HG02588 (cell line): ENCODE measurements around the gene SERINC2.
A peak's percentile ranks its signal among the peaks of the same experiment; 100 is the strongest.
"Not testable (repeated sequence)": the region's sequence is repeated elsewhere in the genome, so short reads cannot be mapped to it uniquely, and the experiment has no call there.

Experiments used
- ATAC-seq: cut with Tn5 transposase; IDR thresholded peaks from one replicate; pipeline ENCODE4 v1.9.1; 2021; ENCODE audit warnings: mild to moderate bottlenecking, moderate library complexity; ENCODE audit not compliant: unreplicated experiment

Gene SERINC2

GRCh38 chr1:31382379-31382989, 30.5 kb upstream of the SERINC2 start:
- ATAC-seq: no peak

GRCh38 chr1:31383967-31384366, 29.0 kb upstream of the SERINC2 start:
- ATAC-seq: no peak

- not testable (repeated sequence) for ATAC-seq
Measured at GRCh38 chr1:31386576-31387243, 26.3 kb upstream of the SERINC2 start.

GRCh38 chr1:31387612-31388011, 25.4 kb upstream of the SERINC2 start:
- ATAC-seq: no peak

- no peak for ATAC-seq
Measured at GRCh38 chr1:31389616-31390015, 23.4 kb upstream of the SERINC2 start.

- no peak for ATAC-seq
Measured at GRCh38 chr1:31390071-31390470, 22.9 kb upstream of the SERINC2 start.

- ATAC-seq: no peak
Measured at GRCh38 chr1:31393463-31393862, 19.6 kb upstream of the SERINC2 start.

- ATAC-seq: peak; percentile 78
Measured at GRCh38 chr1:31394584-31395193, 18.3 kb upstream of the SERINC2 start.

GRCh38 chr1:31396633-31397351, 16.2 kb upstream of the SERINC2 start:
- ATAC-seq: no peak

GRCh38 chr1:31397360-31398095, 15.5 kb upstream of the SERINC2 start:
- no peak for ATAC-seq

- no peak for ATAC-seq
Measured at GRCh38 chr1:31398246-31398645, 14.8 kb upstream of the SERINC2 start.

- no peak for ATAC-seq
Measured at GRCh38 chr1:31399976-31400375, 13.0 kb upstream of the SERINC2 start.

GRCh38 chr1:31400393-31400792, 12.6 kb upstream of the SERINC2 start:
- no peak for ATAC-seq

GRCh38 chr1:31401241-31401640, 11.8 kb upstream of the SERINC2 start:
- ATAC-seq: no peak

- ATAC-seq: no peak
Measured at GRCh38 chr1:31405578-31406245, 7.3 kb upstream of the SERINC2 start.

- no peak for ATAC-seq
Measured at GRCh38 chr1:31407029-31407626, 5.9 kb upstream of the SERINC2 start.

GRCh38 chr1:31408788-31409318, 4.2 kb upstream of the SERINC2 start:
- ATAC-seq: no peak

GRCh38 chr1:31409946-31410858, 2.8 kb upstream of the SERINC2 start:
- ATAC-seq: no peak

GRCh38 chr1:31410871-31411270, 2.1 kb upstream of the SERINC2 start:
- no peak for ATAC-seq
